HepG2 (cell line): Measurements from ENCODE around the gene TUT1. TPM values are rescaled to one million over a fixed set of nuclear protein-coding genes. Genes with fewer than 3 reads are reported as not detected.

Source experiments
- ATAC-seq: fragments of 200-7000 bp; cut with Tn5 transposase; 3 replicates; pipeline ENCODE4 v1.9.1; 2020; ENCODE audit warnings: mild to moderate bottlenecking, moderate library complexity
- BruUV-seq: library from RNA; stranded (reverse); fragments of 400-500 nt; replicated peaks from 2 replicates; lab custom pipeline; 2021; lab: Mats Ljungman, UMichigan
- CTCF ChIA-PET: fragments of 300-600 bp; formaldehyde crosslinking; extraction: SDS; loops from one replicate; lab custom pipeline; 2021; ENCODE audit warnings: low total read pairs, inconsistent platforms, low intra/inter-chr PET ratio; lab: Yijun Ruan, JAX
- POLR2A ChIA-PET: fragments of 350-600 bp; sonication (Branson Sonifier 250); formaldehyde crosslinking; loops from one replicate; lab custom pipeline; 2020; ENCODE audit warnings: antibody characterized with exemption, inconsistent platforms; lab: Yijun Ruan, JAX
- DNase-seq: peaks from one replicate; pipeline ENCODE4 v3.0.0-alpha.2; 2015; ENCODE audit warnings: low spot score
- FAIRE-seq: peaks from 3 replicates; lab custom pipeline; 2011; peaks lifted over from hg19 to GRCh38; lab: Jason Lieb, UNC
- H2AFZ ChIP-seq: one replicate; pipeline ENCODE4 v1.6.1; 2011; ENCODE audit warnings: low read length, inconsistent platforms
- H3K27ac ChIP-seq: fragments of 300-600 bp; 3 replicates; pipeline ENCODE4 v1.8.0; 2011; ENCODE audit warnings: mixed run types, mild to moderate bottlenecking, mixed read lengths, low read length, inconsistent platforms; ENCODE audit not compliant: insufficient read depth; ENCODE audit errors: extremely low read length
- H3K27me3 ChIP-seq, 2 experiments: fragments of 200-600 bp in 1 of 2; 2 replicates in 1 of 2; 3 replicates in 1 of 2; pipeline versions ENCODE4 v1.6.0 to v1.8.0; 2011; ENCODE audit warnings: low read length in 2 of 2, mild to moderate bottlenecking in 2 of 2, moderate library complexity in 2 of 2, inconsistent platforms in 1 of 2; ENCODE audit not compliant: insufficient read depth in 2 of 2, control insufficient read depth in 1 of 2
- H3K36me3 ChIP-seq, 2 experiments: fragments of 200-600 bp in 1 of 2; replicated peaks in 1 of 2; 2 replicates in 1 of 2; 3 replicates in 1 of 2; pipeline versions ENCODE4 v1.5.1 to v1.8.0; 2011; ENCODE audit warnings: low read length in 2 of 2, inconsistent platforms in 1 of 2; ENCODE audit not compliant: insufficient read depth in 2 of 2, control insufficient read depth in 1 of 2
- H3K4me1 ChIP-seq: 2 replicates; pipeline ENCODE4 v1.5.1; 2012; ENCODE audit warnings: low read length, inconsistent platforms; ENCODE audit not compliant: insufficient read depth
- H3K4me2 ChIP-seq: 2 replicates; pipeline ENCODE4 v1.6.0; 2011; ENCODE audit warnings: low read depth, low read length, inconsistent platforms
- H3K4me3 ChIP-seq, 3 experiments: fragments of 200-600 bp in 1 of 3; sonication (generic), shearing (Covaris generic) in 1 of 3; replicated peaks in 1 of 3; 2 replicates each; pipeline ENCODE4 v1.5.1; 2011 to 2016; ENCODE audit warnings: low read length in 3 of 3, inconsistent platforms in 2 of 3, low read depth in 2 of 3, mild to moderate bottlenecking in 2 of 3, control low read depth in 1 of 3, mixed read lengths in 1 of 3; ENCODE audit not compliant: insufficient read depth in 1 of 3
- H3K79me2 ChIP-seq: one replicate; pipeline ENCODE4 v1.6.1; 2011; ENCODE audit warnings: low read length, inconsistent platforms; ENCODE audit not compliant: insufficient read depth
- H3K9ac ChIP-seq: 2 replicates; pipeline ENCODE4 v1.6.0; 2011; ENCODE audit warnings: mild to moderate bottlenecking, low read depth, low read length, inconsistent platforms; ENCODE audit not compliant: insufficient read depth
- H3K9me3 ChIP-seq: 2 replicates; pipeline ENCODE4 v1.5.1; 2012; ENCODE audit warnings: mild to moderate bottlenecking, low read length
- H4K20me1 ChIP-seq: 2 replicates; pipeline ENCODE4 v1.6.0; 2011; ENCODE audit warnings: inconsistent platforms, mild to moderate bottlenecking, low read length, moderate library complexity; ENCODE audit not compliant: insufficient read depth
- CREB1 ChIP-seq, 2 experiments: fragments of 450-650 bp in 1 of 2; IDR thresholded peaks; 2 replicates each; pipeline ENCODE4 v1.6.1; 2016 to 2017; ENCODE audit warnings: control low read depth in 1 of 2, mild to moderate bottlenecking in 1 of 2, missing compliant biosample characterization in 1 of 2, missing genetic modification characterization in 1 of 2
- GZF1 ChIP-seq: sonication (generic); formaldehyde crosslinking; IDR thresholded peaks from 2 replicates; pipeline ENCODE4 v1.5.1; 2020; ENCODE audit warnings: mild to moderate bottlenecking, missing genetic modification reagents
- MTA1 ChIP-seq: sonication (generic); formaldehyde crosslinking; IDR thresholded peaks from 2 replicates; pipeline ENCODE4 v1.4.0; 2020; ENCODE audit warnings: missing genetic modification reagents, mild to moderate bottlenecking, borderline replicate concordance
- ZFYVE20 ChIP-seq: sonication (generic); formaldehyde crosslinking; IDR thresholded peaks from 2 replicates; pipeline ENCODE4 v1.8.0; 2023; ENCODE audit warnings: low read depth, mild to moderate bottlenecking, moderate library complexity, missing genetic modification reagents, borderline replicate concordance
- ZNF326 ChIP-seq: sonication (generic); formaldehyde crosslinking; IDR thresholded peaks from 2 replicates; pipeline ENCODE4 v1.4.0; 2020; ENCODE audit warnings: missing genetic modification reagents, borderline replicate concordance
- ZNF704 ChIP-seq: sonication (generic); formaldehyde crosslinking; IDR thresholded peaks from 2 replicates; pipeline ENCODE4 v1.8.1; 2023; ENCODE audit warnings: mild to moderate bottlenecking, inconsistent platforms, moderate library complexity, missing genetic modification reagents, borderline replicate concordance
- WGBS: methylation state at CpG from one replicate; pipeline ENCODE4 v1.1.6; 2017; ENCODE audit warnings: low lambda C conversion rate; 5-methylcytosine and 5-hydroxymethylcytosine counted together
- in situ Hi-C: cut with HindIII; loops from 2 replicates; pipeline ENCODE4 v1.10.0; 2017; ENCODE audit warnings: low pct_unique_long_range_greater_than_20kb; ENCODE audit not compliant: extremely low pct_ligation_motif_present
- intact Hi-C: fragments of 100-400 bp; cut with micrococcal nuclease; formaldehyde crosslinking; loops from one replicate; pipeline ENCODE4 v1.10.0; 2022; ENCODE audit not compliant: unreplicated experiment
- polyA plus RNA-seq, 8 experiments: library from polyadenylated mRNA; depleted of rRNA in 3 of 8; stranded (reverse) in 7 of 8; unstranded in 1 of 8; fragments of >200 nt; fragmentation: Illumina TruSeq in 4 of 8; extraction: Trizol in 4 of 8; gene quantifications; 2 replicates each; pipeline versions ENCODE4 v1.2.1 to v1.2.3, GENCODE V29; 2011 to 2016; ENCODE audit warnings: low read depth in 4 of 8, missing spikeins in 1 of 8, mixed read lengths in 1 of 8; ENCODE audit not compliant: insufficient read depth in 1 of 8
- total RNA-seq, 5 experiments: library from RNA; depleted of rRNA; stranded (reverse); fragments of >200 nt; fragmentation: Illumina TruSeq; extraction: Trizol; gene quantifications; 2 replicates each; pipeline ENCODE4 v1.2.3, GENCODE V29; 2016; ENCODE audit warnings: low read depth in 1 of 5
- TF ChIP-seq, protein P1 (sequence below): IDR thresholded peaks from 2 replicates; pipeline ENCODE4 v1.6.1; 2016; ENCODE audit warnings: missing compliant biosample characterization, missing genetic modification reagents, borderline replicate concordance
- TF ChIP-seq, protein P2 (sequence below): IDR thresholded peaks from 2 replicates; pipeline ENCODE4 v1.6.1; 2016; ENCODE audit warnings: missing compliant biosample characterization, missing genetic modification reagents, borderline replicate concordance
- TF ChIP-seq, protein P3 (sequence below): sonication (generic); formaldehyde crosslinking; IDR thresholded peaks from one replicate; pipeline ENCODE4 v1.5.1; 2020; ENCODE audit warnings: mild to moderate bottlenecking, missing genetic modification reagents; ENCODE audit errors: not compliant biosample characterization

The TUT1 gene
- total and polyA plus RNA-seq, 2 of the 13 experiments (the other 11 are each of a cell fraction or from before 2014, with no cell fraction given), result 9.7 to 14.3 TPM

DNA sequence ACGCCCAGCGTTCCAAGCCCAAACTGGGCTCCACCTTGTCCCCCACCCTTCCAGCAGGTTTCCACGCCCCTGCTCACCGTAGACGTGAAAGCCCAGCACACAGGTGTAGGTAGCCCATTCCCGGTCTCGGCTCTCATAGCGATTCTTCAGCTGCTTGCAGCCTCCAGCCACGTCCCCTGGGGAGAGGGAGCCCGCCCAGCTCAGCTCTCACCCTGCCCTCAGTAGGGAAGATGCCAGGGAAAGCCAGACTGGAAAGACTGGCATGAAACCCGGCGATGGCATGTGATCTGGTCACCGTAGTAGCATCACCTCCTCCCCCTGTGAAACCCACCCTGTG is 11.7 kb upstream of the TUT1 start:
- no peaks in the 10 kb centered on the region for H3K9me3 ChIP-seq
- H3K4me1 ChIP-seq, result peaks cover 55% of the 10 kb centered on the region
- ChIA-PET CTCF (no interaction called here), POLR2A (interaction anchor here (1.8 to 3.5 kb wide), 3 partner anchors 11 to 62 kb away, joined by 5 to 137 read pairs (median 6); partner anchors contain the start of genes B3GAT3, C11orf98, CSKMT and TUT1)
- BruUV-seq, result no TSS peak
- H3K9ac ChIP-seq, result no peak overlapping the region
- H3K27ac ChIP-seq, result no peak overlapping the region
- FAIRE-seq (no peak), ATAC-seq (no peak), DNase-seq (no peak)
- no peak overlapping the region for H3K4me2 ChIP-seq
- peaks cover under 1 to 9% of the 10 kb centered on the region in 2 experiments; a peak in 4 of 5 replicates for H3K36me3 ChIP-seq
- H3K4me3 ChIP-seq, result no peak overlapping the region
- H2AFZ ChIP-seq, result no peak overlapping the region
- H3K79me2 ChIP-seq, result peaks cover 33% of the 10 kb centered on the region
- intact Hi-C loops, result no loop called here
- no peaks in the 10 kb centered on the region for H4K20me1 ChIP-seq
- in situ Hi-C loops, result no loop called here
- H3K27me3 ChIP-seq, result no peaks in the 10 kb centered on the region; a peak in 1 of 5 replicates
- WGBS, result 96% methylated on average over 12 of the region's 13 CpGs
- TF ChIP-seq, protein P1, sequence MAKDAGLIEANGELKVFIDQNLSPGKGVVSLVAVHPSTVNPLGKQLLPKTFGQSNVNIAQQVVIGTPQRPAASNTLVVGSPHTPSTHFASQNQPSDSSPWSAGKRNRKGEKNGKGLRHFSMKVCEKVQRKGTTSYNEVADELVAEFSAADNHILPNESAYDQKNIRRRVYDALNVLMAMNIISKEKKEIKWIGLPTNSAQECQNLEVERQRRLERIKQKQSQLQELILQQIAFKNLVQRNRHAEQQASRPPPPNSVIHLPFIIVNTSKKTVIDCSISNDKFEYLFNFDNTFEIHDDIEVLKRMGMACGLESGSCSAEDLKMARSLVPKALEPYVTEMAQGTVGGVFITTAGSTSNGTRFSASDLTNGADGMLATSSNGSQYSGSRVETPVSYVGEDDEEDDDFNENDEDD (CRISPR knock-in tag), result no peak
- TF ChIP-seq GZF1 (CRISPR knock-in tag) (no peak), CREB1 (IDR thresholded peaks at IDR 0.05) (no peak), CREB1 (CRISPR knock-in tag; IDR thresholded peaks at IDR 0.05) (no peak), ZNF704 (no peak), MTA1 (CRISPR knock-in tag) (no peak), ZNF326 (CRISPR knock-in tag) (no peak), ZFYVE20 (CRISPR knock-in tag) (no peak)
- TF ChIP-seq, protein P2, sequence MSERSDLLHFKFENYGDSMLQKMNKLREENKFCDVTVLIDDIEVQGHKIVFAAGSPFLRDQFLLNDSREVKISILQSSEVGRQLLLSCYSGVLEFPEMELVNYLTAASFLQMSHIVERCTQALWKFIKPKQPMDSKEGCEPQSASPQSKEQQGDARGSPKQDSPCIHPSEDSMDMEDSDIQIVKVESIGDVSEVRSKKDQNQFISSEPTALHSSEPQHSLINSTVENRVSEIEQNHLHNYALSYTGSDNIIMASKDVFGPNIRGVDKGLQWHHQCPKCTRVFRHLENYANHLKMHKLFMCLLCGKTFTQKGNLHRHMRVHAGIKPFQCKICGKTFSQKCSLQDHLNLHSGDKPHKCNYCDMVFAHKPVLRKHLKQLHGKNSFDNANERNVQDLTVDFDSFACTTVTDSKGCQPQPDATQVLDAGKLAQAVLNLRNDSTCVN (CRISPR knock-in tag), result no peak
- TF ChIP-seq, protein P3, sequence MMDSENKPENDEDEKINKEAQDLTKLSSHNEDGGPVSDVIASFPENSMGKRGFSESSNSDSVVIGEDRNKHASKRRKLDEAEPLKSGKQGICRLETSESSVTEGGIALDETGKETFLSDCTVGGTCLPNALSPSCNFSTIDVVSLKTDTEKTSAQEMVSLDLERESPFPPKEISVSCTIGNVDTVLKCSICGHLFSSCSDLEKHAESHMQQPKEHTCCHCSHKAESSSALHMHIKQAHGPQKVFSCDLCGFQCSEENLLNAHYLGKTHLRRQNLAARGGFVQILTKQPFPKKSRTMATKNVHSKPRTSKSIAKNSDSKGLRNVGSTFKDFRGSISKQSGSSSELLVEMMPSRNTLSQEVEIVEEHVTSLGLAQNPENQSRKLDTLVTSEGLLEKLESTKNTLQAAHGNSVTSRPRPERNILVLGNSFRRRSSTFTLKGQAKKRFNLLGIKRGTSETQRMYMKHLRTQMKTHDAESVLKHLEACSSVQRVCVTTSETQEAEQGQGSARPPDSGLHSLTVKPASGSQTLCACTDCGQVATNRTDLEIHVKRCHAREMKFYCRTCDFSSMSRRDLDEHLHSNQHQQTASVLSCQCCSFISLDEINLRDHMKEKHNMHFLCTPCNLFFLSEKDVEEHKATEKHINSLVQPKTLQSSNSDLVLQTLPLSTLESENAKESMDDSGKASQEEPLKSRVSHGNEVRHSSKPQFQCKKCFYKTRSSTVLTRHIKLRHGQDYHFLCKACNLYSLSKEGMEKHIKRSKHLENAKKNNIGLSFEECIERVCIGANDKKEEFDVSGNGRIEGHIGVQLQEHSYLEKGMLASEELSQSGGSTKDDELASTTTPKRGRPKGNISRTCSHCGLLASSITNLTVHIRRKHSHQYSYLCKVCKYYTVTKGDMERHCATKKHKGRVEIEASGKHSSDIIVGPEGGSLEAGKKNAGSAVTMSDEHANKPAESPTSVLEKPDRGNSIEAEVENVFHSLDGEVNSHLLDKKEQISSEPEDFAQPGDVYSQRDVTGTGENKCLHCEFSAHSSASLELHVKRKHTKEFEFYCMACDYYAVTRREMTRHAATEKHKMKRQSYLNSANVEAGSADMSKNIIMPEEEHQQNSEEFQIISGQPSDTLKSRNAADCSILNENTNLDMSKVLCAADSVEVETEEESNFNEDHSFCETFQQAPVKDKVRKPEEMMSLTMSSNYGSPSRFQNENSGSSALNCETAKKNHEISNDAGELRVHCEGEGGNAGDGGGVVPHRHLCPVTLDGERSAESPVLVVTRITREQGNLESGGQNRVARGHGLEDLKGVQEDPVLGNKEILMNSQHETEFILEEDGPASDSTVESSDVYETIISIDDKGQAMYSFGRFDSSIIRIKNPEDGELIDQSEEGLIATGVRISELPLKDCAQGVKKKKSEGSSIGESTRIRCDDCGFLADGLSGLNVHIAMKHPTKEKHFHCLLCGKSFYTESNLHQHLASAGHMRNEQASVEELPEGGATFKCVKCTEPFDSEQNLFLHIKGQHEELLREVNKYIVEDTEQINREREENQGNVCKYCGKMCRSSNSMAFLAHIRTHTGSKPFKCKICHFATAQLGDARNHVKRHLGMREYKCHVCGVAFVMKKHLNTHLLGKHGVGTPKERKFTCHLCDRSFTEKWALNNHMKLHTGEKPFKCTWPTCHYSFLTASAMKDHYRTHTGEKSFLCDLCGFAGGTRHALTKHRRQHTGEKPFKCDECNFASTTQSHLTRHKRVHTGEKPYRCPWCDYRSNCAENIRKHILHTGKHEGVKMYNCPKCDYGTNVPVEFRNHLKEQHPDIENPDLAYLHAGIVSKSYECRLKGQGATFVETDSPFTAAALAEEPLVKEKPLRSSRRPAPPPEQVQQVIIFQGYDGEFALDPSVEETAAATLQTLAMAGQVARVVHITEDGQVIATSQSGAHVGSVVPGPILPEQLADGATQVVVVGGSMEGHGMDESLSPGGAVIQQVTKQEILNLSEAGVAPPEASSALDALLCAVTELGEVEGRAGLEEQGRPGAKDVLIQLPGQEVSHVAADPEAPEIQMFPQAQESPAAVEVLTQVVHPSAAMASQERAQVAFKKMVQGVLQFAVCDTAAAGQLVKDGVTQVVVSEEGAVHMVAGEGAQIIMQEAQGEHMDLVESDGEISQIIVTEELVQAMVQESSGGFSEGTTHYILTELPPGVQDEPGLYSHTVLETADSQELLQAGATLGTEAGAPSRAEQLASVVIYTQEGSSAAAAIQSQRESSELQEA (CRISPR knock-in tag), result no peak
